ENCODE data around the gene PKD1L1.

The PKD1L1 gene

GRCh38 chr7:47785923-47786556 lies 162.2 kb downstream of the PKD1L1 start:
- TF ChIP-seq CTCF (IDR thresholded peaks at IDR 0.05; ENCODE audit: low read depth, low read length, missing control alignments), result no peak
- no peak for DNase-seq (ENCODE audit: low read depth)
- no peak overlapping the region for H3K4me3 ChIP-seq (ENCODE audit: low read depth, low read length)

DNA sequence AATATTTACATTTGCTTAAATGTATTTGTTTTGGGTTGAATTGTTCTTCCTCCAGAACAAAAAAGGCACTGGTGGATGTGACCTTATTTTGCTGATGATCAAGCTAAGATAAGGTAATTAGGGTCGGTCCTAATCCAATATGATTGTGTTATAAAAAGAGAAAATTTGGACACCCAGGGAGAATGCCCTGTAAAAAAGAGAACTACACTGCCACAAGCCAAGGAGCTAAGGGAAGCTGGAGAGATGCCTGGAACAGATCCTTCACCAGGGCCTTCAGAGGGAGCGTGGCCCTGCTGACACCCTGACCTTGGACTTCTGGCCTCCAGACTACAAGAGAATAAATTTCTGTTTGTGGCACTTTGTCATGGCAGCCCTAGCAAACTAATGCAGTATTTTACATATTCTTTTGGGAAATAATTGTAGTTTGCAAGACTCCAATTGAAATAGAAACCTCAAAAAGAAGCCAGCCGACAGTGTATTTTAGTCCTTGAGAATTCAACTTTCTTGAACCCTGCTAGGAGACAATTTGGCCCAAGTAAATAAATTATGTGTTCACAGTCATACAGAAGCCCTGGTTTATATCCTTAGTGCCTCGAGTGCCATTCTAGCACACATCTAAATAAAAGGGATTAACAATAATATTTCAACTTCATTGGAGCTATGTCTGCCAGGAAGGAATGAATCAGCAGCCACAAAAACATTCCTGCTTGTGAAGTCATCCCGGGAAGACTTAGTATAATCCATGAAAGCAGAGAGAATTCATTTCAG lies 164.6 kb downstream of the PKD1L1 start:
- DNase-seq (ENCODE audit: low read depth), result no peak
- no peak for TF ChIP-seq CTCF (IDR thresholded peaks at IDR 0.05; ENCODE audit: low read depth, low read length, missing control alignments)
- H3K4me3 ChIP-seq (ENCODE audit: low read depth, low read length), result no peak overlapping the region

- TF ChIP-seq CTCF (IDR thresholded peaks at IDR 0.05; ENCODE audit: low read depth, low read length, missing control alignments), result no peak
- no peak overlapping the region for H3K4me3 ChIP-seq (ENCODE audit: low read depth, low read length)
- DNase-seq (ENCODE audit: low read depth), result no peak
Observed at GRCh38 chr7:47782792-47783191, 165.5 kb downstream of the PKD1L1 start.

DNA sequence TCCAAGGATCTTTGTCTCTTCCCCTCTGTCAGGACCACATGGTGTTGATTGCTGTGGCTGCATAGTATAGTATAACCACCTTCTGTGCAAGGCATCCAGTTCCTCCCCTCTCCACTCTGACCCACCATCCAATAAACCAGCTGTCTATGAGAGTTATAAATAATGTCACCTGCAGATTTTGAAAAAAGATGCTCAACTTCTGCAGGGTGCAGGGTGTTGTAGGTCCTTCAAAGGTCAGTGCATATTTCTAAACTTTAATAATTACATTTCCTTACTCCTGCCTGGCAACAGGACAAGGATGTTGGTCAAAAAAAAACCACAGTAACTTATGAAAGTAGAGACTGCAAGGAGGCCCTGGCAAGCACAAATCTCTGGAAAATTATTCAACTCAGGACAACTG lies 166.2 kb downstream of the PKD1L1 start:
- no peak for DNase-seq (ENCODE audit: low read depth)
- H3K4me3 ChIP-seq (ENCODE audit: low read depth, low read length), result no peak overlapping the region
- no peak for TF ChIP-seq CTCF (IDR thresholded peaks at IDR 0.05; ENCODE audit: low read depth, low read length, missing control alignments)

GRCh38 chr7:47780555-47780954 lies 167.7 kb downstream of the PKD1L1 start:
- H3K4me3 ChIP-seq (ENCODE audit: low read depth, low read length), result no peak overlapping the region
- no peak for DNase-seq (ENCODE audit: low read depth)
- TF ChIP-seq CTCF (IDR thresholded peaks at IDR 0.05; ENCODE audit: low read depth, low read length, missing control alignments), result no peak

GRCh38 chr7:47779341-47779771 lies 168.9 kb downstream of the PKD1L1 start:
- no peak overlapping the region for H3K4me3 ChIP-seq (ENCODE audit: low read depth, low read length)
- no peak for DNase-seq (ENCODE audit: low read depth)
- no peak for TF ChIP-seq CTCF (IDR thresholded peaks at IDR 0.05; ENCODE audit: low read depth, low read length, missing control alignments)
